MV-4-11 (cell line): ENCODE data around the gene SETDB1.
A peak's percentile ranks its signal among the peaks of the same experiment; 100 is the strongest.
"Not testable (repeated sequence)": the region's sequence is repeated elsewhere in the genome, so short reads cannot be mapped to it uniquely, and the experiment has no call there.

ENCODE experiments used
- DNase-seq: peaks from one replicate; lab custom pipeline; 2025; lab: John Stamatoyannopoulos, UW

The SETDB1 gene

DNA sequence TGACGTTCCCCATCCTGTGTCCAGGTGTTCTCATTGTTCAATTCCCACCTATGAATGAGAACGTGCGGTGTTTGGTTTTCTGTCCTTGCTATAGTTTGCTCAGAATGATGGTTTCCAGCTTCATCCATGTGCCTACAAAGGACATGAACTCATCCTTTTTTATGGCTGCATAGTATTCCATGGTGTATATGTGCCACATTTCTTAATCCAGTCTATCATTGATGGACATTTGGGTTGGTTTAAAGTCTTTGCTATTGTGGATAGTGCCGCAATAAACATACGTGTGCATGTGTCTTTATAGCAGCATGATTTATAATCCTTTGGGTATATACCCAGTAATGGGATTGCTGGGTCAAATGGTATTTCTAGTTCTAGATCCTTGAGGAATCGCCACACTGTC lies 2.6 kb downstream of the SETDB1 start:
- not testable (repeated sequence) for DNase-seq

DNA sequence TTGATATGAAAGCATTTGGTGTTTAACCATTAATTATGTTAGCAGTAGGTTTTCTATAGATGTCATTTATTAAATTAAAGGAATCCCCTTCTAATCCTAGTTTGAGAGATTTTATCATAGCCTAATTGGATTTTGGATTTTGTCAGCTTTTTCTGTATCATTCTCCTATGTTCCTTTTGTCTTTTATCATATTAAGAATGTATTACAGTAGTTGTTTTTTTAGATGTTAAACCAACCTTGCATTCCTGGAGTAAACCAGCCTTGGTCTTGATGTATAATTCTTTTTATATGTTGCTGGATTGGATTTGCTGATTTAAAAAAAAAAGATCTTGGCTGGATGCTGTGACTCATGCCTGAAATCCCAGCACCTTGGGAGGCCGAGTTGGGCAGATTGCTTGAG lies 5.6 kb downstream of the SETDB1 start:
- peak; percentile 9 for DNase-seq

DNA sequence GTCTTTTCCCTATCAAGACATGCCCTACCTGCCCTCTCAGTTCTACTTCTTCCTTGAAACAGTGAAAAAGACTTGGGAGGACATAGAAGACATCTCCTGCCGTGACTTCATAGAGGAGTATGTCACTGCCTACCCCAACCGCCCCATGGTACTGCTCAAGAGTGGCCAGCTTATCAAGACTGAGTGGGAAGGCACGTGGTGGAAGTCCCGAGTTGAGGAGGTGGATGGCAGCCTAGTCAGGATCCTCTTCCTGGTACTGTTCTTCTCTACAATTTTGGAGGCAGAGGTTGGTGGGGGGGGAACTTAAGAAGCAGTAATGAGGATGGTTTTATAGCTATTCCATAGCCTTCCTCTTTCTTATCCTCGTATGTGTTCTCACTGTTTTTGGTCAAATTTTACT lies 18.7 kb downstream of the SETDB1 start:
- DNase-seq, result no peak

DNA sequence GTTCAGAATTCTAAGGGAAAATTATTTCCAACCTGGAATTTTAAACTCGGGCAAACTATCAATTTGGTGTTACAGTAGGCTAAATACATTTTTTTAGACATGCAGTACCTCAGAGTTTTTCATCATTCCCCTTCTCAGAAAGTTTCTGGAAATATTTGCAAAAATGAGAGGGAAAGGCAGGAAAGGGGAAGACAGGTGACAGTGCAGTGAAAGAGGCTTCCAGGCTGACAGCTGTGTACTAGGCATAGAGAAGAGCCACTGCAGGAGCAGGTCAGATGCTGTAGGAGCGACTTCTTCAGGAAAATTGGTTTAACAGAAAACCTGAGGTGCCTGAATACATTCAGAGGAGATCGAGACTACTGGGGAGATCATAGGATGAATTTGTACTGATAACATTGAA lies 28.5 kb downstream of the SETDB1 start:
- no peak for DNase-seq

DNA sequence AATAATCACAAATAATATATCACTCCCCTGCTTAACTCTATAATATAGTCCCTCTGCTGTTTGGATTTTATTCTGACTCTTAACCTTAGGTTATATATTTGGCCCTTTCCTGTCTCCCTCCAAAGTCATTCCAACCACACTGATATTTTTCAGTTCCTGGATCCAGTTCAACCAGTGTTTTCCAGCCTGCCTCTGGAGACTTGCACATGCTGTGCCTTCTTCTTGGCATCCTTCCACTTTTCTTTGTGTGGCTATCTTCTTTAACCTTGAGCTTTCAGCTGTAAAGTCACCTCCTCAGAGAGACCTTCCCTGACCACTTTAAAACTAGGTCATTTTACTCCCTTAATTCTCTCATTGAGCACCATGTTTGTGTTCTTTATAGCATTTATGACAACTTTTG lies 29.1 kb downstream of the SETDB1 start:
- no peak for DNase-seq

DNA sequence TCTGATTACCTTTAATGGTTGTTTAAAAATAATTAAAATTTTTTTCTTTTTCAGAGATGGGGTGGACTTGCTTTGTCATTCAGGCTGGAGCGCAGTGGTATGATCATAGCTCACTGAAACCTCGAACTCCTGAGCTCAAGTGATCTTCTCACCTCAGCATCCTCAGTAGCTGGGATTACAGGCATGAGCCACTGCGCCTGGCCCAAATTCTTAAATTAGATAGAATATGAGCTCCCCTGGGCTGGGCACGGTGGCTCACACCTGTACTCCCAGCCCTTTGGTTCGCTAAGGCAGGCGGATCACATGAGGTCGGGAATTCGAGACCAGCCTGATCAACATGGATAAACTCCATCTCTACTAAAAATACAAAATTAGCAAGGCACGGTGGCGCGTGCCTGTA lies 31.5 kb downstream of the SETDB1 start:
- no peak for DNase-seq

DNA sequence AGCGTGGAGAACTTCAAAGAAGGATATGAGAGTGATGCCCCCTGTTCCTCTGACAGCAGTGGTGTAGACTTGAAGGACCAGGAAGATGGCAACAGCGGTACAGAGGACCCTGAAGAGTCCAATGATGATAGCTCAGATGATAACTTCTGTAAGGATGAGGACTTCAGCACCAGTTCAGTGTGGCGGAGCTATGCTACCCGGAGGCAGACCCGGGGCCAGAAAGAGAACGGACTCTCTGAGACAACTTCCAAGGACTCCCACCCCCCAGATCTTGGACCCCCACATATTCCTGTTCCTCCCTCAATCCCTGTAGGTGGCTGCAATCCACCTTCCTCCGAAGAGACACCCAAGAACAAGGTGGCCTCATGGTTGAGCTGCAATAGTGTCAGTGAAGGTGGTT lies 34.5 kb downstream of the SETDB1 start:
- no peak for DNase-seq

DNA sequence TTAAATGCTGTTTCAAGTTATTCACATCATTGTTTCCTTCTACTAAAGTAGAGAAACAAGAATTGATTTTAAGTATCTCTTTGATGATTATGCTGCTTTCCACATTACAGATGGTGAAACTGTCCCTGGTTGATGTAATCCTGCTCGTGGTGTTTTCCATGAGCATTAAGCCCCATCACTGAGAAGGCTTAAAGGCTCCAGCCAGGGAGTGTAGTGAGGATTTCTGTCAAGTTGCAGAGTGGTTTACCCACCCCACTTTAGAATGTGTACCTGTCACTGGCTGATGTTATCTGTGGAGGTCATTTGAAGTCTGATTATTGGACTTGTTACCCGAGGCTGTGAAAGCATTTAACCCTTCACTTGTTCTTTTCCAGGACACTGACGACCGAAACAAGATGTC lies 35.6 kb downstream of the SETDB1 start:
- no peak for DNase-seq

DNA sequence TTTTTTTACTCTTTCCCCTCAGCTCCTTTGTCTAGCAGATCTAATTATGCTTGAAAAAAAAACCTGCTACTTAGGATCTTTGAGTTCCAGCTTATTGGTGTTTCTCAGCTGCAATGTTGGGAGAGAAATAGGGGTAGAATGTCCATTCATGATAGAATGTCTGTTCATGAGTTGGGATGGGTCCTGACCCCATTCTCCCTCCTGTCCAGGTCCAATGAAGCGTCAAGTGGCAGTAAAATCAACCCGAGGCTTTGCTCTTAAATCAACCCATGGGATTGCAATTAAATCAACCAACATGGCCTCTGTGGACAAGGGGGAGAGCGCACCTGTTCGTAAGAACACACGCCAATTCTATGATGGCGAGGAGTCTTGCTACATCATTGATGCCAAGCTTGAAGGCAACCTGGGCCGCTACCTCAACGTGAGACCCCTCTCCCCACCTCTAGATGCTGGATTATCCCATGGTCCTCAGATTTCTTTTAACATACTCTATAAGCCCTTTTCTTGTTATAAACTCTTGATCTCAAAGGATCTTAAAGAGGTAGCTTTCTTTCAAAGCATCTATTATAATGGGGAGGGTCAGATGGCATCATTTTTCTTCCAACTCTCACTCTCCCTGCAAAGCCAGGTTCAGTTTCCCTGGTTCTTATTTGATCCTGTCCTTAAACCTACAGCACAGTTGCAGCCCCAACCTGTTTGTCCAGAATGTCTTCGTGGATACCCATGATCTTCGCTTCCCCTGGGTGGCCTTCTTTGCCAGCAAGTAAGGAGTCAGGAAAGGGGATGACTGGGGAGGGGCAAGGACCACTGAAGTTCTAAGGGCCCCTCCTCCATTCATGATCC lies 37.4 kb downstream of the SETDB1 start:
- DNase-seq, result no peak

DNA sequence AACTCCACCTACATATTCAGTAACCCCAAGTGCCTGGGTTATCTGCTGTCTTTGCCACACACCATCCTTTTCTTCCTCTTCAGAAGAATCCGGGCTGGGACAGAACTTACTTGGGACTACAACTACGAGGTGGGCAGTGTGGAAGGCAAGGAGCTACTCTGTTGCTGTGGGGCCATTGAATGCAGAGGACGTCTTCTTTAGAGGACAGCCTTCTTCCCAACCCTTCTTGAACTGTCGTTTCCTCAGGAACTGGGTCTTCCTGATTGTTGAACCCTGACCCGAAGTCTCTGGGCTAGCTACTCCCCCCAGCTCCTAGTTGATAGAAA lies 38.0 kb downstream of the SETDB1 start:
- no peak for DNase-seq

DNA sequence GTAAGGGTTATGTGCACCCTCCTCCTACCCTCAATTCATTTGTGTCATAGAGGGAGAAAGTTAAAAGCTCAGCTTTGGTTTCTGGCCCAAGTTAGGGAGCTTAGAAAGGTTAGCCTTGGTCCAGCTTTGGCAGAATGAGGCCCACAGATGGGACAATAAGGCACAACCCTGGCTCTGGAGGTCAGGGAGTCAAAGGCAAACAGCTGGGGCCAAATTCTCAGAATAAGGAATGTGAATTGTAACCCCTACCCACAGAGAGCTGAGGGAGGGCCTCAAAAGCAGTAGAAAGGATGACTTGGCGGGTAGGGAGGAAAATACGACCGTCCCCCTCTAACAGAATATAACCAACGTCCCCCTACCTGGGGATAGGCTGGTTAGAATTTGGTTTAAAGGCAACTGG lies 39.4 kb downstream of the SETDB1 start:
- no peak for DNase-seq

DNA sequence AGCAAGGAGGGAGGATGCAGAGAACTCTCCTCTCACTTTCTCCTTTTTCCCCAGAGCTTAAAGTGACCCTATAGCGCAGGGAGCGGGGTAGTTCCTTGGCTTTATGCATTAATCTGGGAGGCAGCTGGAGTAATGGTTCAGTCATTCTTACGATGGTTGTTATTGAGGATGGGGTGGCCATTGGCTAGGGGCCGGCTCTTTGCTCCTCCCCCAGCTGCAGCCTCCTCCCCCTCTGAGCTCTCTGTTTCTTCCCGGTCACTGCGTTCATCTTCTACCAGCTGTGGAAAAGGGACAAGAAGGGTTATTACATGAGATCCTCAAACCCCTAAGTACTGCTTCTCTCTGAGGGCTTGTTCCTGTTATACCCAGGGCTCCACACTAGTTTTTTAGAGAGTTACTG lies 39.8 kb downstream of the SETDB1 start:
- DNase-seq, result no peak

DNA sequence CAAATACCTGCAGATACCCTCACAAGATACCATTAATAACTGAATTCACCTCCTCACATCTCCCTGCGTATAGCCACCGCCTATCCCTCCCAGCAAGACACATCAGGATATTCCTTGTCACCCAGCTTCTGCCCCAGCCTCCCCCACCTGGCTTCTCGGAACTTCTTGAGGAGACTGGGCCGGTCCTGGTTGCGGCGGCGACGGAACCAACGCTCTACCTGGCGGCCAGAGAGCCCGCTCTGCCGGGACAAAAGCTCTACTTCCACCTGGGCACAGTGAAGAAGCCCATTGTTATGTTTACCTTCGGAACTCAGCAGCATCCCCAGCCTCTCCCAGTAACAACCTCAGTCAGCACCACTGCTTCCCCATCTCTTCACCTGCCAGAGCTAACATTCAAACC lies 41.8 kb downstream of the SETDB1 start:
- no peak for DNase-seq

DNA sequence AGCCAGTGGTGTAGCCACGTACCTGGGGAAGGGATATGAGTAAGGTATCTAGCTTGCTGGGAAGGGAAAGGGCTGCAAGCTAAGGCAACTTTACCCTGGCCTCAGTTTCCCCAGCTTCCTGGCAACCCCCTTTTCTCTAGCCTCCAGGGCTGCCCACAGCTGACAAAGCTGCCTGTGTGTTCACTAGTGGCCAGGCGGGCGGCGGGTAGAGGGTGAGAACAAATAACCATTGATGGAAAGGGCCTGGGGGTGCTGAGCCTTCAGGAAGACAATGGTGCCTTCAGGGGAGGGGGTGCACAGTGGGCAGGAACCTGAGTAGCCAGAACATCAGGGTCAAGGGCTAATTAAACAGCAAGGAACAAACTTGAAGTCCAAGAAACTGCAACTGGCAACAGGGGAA lies 42.3 kb downstream of the SETDB1 start:
- DNase-seq, result no peak

DNA sequence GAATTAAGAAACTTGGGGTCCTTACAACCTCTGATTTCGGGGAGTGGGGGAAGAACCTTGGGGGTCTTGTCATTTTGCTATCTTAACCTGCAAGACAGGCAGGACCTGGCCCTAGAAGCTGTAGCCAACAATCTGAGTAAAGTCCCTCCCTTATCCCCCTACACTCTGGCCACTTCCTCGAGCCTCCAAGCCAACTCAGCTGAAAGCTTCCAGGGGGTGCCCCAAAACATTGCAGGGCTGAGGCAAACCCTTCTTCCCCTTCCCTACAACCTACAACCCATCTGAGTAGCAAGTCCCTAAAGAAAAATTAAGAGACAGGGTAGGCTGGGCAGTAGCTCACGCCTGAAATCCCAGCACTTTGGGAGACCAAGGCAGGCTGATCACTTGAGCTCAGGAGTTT lies 43.5 kb downstream of the SETDB1 start:
- no peak for DNase-seq

DNA sequence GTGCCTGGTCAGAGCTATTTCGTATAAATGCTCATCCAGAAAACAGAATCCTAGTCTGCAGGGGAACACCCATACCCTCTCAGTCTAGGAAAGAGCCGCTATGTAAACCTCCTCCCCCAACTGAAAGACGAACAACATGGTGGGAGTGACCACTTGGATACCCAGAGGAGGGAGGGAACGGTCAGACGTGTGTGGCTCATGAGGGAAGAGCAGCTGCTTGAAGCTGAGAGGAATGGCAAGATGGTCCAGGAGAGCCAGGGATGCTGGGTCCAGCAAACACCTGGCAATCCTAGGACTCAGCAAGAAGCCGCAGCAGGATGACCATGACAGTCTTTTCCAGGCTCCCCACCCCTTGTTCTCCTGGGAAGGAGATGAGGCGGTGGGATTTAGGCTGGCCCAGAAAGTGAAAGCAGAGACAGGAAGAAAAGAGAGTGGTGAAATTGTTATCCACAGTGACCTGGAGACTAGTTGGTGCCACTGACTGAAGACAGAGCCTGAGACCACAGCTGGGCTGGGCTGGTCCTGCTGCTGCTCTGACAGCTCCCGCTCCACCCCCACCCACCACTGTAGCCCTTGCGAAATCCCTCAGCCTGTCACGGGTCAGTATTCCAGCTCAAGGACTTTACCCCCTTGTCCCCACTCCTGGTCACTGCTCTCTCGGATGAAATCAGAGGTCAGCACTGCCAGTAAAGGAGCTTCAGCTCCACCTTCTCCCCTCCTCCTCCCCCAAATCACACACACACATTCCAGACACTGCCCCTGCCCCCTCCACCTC lies 44.8 kb downstream of the SETDB1 start:
- peak; percentile 63 for DNase-seq

DNA sequence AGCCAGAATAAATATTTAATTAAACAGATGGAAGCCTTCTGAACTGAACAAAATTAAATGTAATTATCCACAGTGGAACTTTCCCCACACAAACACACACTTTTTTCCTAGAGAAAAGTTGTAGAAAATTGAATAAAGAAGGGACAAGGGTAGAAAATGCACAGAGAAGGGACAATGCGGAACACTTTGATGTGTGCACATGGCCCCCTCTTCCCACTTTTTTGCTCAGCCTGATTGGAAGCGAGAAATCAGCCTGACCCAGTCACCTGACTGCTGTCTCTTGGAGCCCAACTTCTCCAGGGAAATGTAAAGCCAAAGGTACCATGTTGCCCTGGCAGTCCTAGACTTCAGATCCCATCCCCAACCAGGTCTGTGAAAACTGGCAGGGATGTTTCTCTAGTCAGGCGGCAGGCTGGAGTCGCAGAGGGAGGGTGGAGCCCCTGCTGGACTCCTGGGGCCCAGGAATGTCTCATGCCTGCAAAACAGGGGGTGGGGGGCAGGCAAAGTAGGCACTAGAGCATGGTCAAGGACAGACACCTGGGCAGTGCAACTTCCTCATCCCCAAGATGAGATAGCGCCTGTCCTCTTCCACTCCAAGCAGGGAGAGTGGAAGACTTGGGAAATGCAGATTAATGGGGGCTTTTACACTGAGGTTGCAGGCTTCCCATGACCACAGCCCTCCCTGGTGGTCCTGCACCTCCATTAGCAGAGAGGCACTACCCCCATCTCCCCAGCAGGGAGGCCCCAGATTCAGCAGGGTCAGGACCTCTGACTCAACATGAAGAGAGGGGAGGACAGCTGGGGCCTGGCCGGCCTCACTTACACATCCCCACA lies 45.6 kb downstream of the SETDB1 start:
- no peak for DNase-seq

DNA sequence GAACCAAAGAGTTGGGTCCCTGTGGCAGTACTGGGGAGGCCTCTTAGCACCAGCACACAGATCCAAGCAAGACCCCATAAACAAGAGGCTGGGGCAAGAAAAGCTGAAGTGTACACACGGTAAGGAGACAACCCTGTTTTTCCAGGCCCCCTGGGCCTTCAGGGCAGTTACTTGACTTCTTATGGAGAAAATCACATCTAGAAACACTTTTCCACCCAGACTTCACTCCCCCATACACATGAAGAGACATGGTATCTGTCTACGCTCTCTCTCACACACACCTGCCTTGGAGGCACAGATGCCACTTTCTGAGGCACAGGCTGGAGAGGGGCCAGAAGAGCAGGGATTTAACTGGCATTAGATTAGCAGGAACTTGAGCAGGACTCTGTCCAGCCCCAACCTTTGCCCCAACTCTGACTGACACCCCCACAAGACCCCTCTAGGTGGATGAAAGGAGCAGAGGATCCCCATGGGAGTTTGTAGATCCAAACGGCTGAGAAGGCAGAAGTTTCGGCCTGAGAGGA lies 46.3 kb downstream of the SETDB1 start:
- DNase-seq, result no peak

DNA sequence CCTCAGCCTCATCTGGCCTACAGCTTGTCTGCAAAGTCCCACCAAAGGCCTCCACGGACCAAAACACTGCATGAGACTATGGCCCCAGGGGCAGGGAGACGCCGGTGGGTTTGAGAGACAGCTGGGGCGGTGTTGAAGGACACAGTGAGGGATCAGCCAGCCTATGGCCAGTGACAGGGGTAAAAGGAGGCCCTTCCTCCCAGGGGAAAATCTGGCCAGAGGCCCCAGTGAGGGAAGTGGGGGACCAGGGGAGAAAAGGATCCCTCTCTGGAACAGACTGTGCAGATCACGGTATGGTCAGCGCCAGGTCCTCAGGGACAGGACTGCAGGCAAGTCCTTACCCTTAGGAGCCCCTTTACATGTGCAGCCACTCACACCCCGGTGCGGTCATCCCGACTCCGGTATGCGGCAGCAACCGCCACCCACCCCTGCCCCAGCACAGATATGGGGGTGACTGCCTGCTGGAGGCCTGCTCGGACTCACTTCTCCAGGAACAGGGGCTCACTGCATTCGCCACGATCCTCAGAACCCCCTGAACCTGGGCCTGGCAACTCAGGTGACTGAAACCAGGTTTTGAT lies 47.2 kb downstream of the SETDB1 start:
- no peak for DNase-seq

DNA sequence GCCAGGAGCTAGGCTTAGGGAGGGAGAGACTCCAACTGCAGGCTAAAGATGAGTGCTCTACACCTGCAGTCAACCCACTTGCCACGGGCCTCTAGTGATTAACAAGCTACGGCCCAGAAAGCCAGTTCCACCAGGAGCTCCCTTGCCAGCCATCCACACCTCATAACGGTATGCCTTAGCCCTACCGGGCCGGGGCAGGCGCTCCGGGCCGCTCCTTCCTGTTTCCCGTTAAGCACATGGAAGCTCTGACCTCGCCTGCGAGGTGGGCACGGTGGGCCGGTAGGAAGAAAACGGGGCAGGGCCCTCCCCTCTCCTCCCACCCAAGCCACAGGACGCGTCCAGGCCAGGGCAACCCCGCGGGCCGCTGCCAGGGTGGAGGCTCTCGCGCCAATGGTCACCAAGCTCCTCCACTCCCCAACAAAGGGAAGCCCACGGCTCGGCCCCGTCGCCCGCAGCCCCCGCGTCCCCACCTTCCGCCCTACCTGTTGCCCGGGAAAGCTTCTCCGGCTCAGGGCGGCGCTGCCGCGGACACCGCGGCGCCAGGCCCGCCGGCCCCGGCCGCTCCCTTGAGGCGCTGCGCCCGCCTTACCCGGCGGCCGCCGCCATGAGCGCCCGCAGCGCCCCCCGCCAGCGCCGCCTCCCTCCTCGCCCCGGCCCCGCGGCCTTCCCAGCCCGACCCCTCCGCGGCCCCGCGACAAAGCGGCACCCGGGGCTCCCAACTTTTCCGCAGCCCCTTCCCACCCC lies 47.8 kb downstream of the SETDB1 start:
- peak; percentile 26 for DNase-seq
